NCI-H187 treated with DMSO at 0.1 percent for 48 hours (cell line): ENCODE measurements around the gene PEX11G.

Experiments used
- DNase-seq: peaks from one replicate; lab custom pipeline; 2025; lab: John Stamatoyannopoulos, UW

The PEX11G gene

GRCh38 chr19:7488736-7489353 is at the start of gene PEX11G:
Gene PEX11G (minus strand): TSS chr19:7489035. CDS start chr19:7489010, 25 bp downstream.
- DNase-seq = no peak

- no peak for DNase-seq
These were observed 47.3 kb upstream of the PEX11G start for GRCh38 chr19:7535998-7536695.

- DNase-seq = peak; percentile 24
These were observed 46.5 kb upstream of the PEX11G start, which contains the start of gene PNPLA6 for GRCh38 chr19:7535047-7535997. Gene PNPLA6 (plus strand): TSS chr19:7535717. CDS start chr19:7535789, 72 bp downstream.

- no peak for DNase-seq
These were observed 45.8 kb upstream of the PEX11G start for GRCh38 chr19:7534531-7535046.

- no peak for DNase-seq
These were observed 45.2 kb upstream of the PEX11G start for GRCh38 chr19:7533925-7534480.

- no peak for DNase-seq
These were observed 44.5 kb upstream of the PEX11G start for GRCh38 chr19:7533281-7533885.

- no peak for DNase-seq
These were observed 41.0 kb upstream of the PEX11G start for GRCh38 chr19:7529610-7530490.

GRCh38 chr19:7529246-7529600 is 40.4 kb upstream of the PEX11G start:
- no peak for DNase-seq

- DNase-seq = no peak
These were observed 39.8 kb upstream of the PEX11G start for GRCh38 chr19:7528522-7529245.

GRCh38 chr19:7528192-7528519 is 39.3 kb upstream of the PEX11G start:
- DNase-seq = no peak

- DNase-seq = no peak
These were observed 38.8 kb upstream of the PEX11G start for GRCh38 chr19:7527516-7528191.

- no peak for DNase-seq
These were observed 37.5 kb upstream of the PEX11G start for GRCh38 chr19:7526059-7526929.

- no peak for DNase-seq
These were observed 36.3 kb upstream of the PEX11G start for GRCh38 chr19:7524992-7525739.

- no peak for DNase-seq
These were observed 35.7 kb upstream of the PEX11G start for GRCh38 chr19:7524523-7524922.

- no peak for DNase-seq
These were observed 34.3 kb upstream of the PEX11G start for GRCh38 chr19:7522923-7523667.

- DNase-seq = peak; percentile 60
These were observed 33.5 kb upstream of the PEX11G start, which contains the start of gene MCOLN1 for GRCh38 chr19:7522072-7522922. Gene MCOLN1 (plus strand): TSS chr19:7522624. CDS start chr19:7522751, 127 bp downstream.
